GM18499 (cell line): ENCODE results near the gene ITM2C.

Experiments used
- ATAC-seq: cut with Tn5 transposase; IDR thresholded peaks from one replicate; pipeline ENCODE4 v1.9.1; 2021; ENCODE audit warnings: moderate number of reproducible peaks; ENCODE audit not compliant: insufficient read depth, unreplicated experiment

The ITM2C gene

DNA sequence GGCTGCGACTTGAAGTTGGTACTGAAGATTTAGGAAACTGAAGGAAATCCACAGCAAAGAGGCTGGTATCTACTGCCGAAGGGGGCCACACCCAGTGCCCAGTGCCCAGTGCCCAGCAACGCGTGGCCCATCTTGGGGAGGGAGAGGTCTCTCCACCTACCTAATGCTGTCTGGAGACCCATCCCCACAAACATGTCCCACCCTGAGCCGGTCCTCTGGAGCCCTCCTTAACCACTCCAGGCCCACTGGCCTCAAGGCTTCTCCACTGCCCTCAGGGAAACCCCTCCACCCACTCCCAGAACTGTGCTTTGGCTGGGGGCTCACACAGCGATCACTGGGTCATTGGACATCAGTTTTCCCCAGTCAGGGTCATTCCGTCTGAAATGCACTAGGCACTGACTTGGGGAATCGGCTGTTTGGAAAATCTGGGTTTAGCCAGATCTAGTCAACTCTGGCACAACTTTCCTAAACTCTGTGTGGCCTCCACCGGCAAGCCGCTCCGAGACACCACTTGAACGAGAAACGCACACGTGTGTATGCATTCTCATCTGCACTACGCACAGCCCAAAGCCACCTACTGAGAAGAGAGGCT, 40.2 kb downstream of the ITM2C start:
- ATAC-seq: no peak

DNA sequence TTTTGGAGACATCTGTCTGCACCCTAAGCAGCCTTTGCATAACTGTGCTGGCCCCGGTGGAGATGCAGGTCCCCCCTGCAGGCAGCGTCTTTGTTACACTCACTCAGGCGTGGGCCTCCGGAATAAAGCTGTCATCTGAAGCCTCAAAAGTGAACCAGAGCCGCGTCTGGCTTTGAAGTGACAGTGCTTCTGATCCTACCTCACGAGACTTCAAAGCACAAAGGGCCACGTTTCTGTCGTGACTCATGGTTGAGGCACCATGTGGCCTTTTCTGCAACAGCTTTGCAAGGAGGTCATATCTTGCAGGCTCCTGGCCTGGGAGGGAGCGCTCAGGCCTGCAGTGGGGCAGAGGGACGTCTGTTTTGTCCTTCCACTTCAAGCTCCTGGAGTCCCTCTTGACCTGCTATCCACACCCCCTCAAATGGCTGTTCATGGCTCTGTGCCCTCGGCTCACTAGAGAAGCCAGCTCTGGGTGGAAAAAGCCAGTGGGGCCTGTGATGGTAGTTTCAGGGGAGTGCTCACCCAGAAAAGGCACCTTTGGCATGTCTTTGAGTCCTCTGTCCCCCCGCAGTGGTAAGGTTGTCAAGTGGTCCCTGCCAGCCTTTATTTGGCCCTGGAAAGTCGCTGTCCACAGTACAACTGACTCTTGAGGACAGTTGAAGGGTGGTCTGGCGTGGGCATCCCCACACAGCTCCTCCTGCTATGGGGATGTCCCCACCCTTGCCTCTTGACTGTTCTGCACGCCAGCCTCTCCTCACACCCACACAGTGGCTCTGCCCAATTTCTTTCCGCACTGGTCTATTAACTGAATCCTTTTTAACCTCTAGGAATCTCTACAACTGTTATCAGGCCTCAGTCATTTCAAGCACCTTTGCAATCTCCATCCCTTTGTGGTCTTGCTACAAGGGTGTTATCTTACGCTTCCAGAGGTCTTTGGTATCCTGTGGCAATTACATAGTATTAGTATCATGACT, 41.0 kb downstream of the ITM2C start:
- ATAC-seq: no peak

DNA sequence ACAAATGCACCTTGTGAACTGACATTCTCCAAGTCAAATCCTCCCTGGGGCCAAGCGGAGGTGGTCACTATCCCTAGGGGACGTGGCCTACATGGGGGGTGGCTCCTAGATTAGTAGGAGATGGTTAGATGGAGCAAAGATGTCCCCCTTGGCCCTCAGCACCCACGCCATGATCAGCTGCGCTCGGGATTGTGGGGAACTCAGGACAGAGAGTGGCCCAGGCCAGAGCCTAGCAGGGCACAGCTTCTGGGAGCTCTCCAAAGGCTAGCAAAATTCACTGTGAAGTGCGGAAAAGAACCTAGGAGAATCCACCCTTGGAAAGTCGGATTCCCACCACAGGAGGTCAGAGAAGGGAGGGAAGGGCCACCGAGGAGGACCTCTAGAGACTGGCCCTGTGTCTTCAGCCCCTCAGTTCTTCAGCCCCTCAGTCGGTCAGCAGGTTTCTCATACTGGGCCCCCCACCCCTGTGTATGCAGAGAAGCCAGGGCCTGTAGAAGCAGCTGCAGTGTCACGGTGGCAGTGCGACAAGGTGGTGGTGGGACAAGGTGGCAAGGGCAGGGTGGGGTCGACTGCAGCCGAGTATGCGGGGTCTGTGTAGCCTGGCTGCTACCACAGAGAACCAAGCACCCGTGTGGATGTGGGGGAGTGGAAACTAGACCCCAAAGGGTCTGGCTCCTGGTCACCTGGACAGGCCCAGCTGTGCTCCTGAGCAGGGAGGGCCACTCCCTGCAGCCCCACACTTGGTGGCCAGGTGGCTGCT, 41.9 kb downstream of the ITM2C start:
- ATAC-seq: no peak

DNA sequence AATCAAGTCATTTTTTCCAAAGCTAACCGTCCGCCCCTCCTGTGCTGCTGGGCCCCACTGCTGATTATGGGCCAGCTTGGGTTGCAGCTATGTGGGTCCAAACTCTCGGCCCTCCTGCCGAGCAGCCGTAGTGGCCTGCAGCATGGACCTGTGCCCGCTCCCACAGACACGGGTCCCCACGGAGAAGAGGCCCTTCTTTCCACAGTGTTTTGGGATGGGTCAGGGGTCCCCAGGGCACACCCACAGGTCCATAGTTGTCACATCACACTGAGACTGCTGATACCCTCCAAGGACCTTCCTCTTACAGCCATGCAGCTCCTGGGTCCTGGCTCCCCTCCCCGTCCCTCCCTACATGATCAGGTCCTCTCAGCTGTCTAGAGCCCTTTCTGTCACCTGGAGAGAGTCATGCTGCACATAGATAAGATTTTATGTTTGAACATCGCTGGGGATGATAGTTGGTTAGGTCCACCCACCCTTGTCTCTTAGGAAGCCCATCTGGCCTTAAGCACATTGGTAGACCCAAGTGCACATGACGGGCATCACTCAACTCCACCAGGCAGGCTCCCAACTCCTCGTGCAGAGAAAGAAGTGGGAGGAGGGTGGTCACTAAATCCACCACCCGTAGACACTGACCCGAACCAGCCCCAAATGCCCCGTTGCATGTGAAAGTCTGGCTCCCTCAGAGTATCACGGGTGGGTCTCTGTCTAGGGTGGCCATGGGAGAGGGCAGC, 42.8 kb downstream of the ITM2C start:
- no peak for ATAC-seq

DNA sequence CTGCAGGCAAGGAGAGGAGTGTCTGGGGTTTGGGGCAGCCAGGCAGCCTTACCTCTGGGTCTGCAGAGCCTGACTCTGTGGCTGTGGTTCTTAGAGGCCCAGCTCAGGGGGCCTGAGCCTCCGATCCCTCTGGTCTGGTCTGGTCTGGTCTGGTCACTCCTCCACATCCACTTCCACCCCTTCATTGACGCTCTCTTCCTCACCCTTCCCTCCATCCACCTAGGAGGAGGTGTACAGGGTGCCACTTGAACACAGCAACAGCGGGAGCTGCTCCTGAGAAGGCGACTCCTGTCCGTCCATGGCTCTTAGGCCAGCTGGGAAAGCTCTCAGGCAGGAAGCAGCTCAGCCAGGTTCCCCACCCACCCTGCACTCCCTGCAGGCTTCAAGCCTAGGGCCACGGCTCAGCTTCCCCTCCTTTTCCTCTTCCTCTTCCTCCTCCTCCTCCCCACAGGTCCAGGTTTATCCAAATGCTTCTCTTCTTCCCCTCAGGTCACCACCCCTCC, 43.4 kb downstream of the ITM2C start:
- ATAC-seq: no peak

DNA sequence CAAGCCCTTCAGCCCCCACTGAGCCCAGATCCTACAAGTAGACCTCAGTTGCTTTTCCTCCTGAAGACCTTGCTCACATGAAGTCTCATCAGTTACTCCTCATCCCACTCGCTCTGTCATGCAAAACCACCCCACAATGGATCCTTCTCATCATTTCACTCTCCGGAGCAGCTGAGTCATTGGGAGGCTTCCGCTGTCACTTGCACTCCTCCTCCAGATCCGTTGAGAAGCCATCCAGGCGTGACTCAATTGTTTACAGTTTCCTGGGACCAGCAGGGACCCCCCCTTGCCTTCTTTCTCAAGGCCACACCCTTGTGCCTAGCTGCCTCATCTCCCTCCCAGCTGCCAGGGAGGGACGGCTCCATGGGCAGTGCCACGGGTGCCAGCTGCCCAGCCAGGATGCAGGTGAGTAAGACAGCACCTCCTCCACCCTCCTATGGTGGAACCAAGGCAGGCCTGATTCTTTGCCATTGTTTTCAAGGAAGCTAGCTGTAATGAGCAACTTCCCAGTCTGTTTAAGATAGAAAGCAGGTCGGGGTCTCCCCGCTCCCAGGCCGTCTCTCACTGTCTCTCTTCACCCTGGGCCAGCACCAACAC, 44.0 kb downstream of the ITM2C start:
- ATAC-seq: no peak

DNA sequence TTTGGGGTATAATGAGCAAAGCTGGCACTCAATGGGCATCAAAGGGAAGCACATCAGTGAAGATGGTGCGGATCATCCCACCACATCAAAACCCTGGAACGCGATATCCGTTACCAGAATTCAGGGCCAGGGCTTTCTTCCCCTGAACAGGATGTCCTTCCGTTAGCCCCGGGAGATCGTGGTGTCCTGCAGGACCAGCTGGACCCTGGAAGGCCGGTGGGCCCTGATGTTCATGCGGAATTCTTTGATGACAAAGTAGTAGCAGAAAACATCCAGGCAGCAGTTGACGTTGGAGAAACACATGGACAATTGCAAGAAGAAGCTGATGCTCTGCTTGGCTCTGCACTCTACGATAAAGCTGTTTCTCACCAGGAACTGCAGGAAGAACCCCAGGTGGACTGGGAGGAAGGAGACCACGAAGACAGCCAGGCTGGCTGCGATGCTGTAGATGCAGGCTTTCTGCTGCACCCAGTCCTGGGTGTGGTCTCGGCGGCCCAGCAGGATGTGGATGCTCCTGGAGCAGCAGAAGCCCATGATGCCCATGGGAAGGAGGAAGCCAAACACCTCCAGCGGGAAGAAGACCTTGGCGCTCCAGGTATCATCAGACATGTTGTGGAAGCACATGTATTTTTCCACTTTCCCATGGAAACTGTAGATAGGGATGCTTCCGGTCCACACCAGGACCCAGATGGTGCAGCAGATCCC, 45.3 kb downstream of the ITM2C start:
- no peak for ATAC-seq

DNA sequence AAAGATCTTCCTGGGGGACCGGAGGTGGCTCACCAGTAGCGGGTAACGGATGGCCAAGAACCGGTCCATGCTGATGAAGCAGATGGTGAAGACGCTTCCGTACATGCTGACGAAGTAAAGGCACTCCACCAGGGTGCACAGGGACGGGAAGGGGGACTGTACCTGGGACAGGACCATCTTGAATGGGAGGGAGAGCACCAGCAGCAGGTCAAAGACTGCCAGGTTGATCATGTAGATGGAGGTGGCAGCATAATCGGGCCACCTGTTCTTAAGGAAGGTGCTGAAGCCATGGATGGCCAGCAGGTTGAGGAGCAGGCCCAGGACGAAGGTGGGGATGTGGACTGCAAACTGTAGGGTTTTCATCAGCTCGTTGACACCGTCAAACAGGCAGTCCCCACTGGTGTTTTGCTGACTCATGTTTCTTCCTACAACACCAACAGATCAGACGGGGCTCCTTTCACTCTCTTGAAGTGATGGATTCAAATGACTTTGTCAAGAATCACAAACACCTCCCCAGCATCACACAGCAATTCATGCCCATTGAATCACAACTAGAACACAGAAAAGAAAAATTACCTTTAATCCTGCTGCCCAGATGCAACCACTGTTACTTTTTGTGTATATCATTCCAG, 45.9 kb downstream of the ITM2C start:
- ATAC-seq: no peak

DNA sequence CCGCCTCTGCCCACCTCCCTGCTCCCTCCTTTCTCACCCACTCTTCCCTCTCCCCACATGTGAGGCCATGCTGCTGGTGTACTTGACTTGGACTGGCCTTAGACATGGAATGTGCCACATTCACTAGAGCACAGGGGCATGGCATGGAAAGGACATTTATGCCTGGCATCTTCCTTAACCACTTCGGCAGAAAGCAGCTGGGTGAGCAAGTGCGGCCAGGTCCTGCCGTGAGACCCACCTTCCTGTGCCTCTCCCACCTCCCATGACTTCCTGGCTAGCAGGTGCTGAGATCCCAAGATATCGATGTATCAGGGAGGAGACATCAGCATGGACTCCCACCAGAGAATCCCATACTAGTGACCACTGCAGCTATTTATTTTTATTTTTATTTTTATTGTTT, 47.3 kb downstream of the ITM2C start:
- no peak for ATAC-seq

DNA sequence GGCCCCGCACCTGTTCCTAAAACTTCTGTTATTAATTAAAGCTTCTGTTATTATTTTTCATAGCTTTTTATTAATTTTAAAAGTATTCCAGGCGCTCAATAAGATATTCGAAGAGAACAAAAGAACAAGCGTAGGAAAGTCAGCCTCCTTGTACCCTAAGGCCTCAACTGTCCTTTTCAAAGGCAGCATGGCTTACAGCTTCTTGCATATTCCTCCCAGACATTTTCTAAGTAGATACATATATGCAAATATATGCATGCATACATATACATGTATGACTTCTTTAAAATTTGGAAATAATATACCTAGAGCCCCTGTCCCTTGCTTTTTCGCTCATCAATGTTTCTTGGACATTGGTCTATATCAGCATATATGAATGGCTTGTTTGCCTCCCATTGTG, 48.0 kb downstream of the ITM2C start:
- no peak for ATAC-seq

DNA sequence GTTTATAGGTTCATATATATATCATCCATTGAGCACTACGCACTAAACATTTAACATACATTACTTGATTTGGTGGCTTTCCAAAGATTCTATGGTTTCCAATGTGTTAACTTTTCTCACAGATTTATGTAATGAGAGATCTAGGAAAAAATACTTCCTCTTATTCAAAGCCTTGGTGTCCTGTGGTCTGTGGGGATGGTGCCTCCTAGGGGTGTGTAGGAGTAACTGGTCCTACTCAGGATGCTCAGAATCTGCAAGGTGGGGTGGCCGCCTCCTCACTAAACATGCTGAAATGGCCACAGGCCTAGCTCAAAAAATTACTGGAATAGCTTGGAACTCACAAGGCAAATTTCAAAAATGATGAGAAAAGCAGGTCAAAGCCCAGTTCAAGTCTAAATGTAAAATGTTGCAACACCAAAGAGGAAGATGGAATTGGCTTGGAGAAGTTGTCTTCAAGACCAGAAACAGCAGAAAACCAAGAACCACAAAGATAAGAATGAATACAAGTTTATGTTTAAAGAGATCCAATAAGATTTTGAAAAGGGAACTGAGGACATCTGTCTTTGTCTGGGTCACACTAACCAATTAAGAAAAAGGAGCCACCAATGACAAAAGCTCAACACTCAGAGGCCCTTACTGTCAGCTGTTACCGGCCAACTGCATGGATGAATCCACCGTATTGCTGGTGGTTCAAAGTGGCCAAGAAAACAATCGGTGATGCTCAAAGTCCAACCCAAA, 48.8 kb downstream of the ITM2C start:
- no peak for ATAC-seq

DNA sequence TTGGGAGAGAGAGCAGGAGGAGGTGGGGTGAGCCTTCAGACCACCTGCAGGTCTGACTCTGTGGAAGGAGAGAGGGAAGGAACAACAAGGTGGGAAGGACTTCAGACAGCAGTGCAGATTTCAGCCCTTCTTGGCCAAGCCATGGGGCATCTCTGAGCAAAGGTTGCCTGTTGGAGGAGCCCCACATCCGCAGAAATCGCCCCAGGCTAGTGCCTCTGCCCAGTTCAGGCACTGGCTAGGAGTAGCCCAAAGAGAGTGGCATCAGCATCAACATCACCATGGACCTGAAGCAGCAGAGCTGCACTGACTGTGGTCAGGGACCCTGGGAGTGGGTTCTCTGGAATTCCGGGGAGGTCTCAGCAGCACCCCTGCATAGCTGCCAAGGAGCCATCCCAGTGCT, 50.1 kb downstream of the ITM2C start:
- no peak for ATAC-seq

DNA sequence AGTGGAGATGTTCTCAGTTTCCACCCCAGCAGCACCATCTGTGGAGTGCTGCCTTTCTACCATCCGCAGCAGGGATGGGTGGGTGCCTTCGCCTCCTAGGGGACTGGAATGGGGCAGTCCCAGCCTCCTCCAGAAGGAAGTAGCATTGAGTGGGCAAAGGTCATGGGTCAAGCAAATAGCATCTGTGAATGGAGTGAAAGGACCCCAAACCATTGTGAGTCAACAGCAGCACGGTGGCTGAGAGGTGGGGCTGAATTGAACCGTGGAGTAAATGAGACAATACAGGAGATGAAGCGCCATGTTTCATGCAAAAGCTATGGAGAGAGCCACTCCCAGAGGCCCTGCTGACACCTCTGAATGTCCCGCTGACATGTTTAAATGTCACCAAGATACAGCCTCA, 50.6 kb downstream of the ITM2C start:
- ATAC-seq: no peak

DNA sequence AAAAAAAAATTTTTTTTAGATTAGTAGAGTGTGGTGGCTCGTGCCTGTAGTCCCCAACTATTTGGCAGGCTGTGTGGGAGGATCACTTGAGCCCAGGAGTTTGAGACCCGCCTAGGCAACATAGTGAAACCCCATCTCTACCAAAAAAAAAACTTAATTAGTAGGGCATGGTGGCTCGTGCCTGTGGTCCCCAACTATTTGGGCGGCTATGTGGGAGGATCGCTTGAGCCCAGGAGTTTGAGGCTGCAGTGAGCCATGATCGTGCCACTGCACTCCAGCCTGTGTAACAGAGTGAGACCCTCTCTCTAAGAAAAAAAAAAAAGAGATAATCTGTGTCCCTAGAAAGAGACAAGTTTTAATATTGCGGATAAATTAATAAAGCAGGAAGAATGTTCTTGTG, 51.5 kb downstream of the ITM2C start:
- no peak for ATAC-seq

DNA sequence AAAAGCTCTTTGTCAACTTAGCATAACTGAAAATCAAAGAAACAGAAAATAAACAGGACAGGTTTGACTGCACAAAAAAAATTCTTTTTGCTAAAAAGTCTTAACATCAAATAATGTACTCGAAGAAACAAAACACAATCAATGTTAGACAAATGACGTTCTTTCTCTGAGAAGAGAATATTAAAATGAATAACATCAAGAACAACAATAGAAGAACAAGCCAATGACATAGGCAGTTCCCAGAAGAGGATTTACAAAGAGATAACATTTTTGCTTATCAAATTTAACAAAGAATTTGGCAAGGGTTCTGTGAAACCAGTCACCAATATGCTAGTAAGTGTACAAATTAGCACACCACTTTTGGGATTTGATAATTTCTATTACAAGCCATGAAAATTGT, 54.5 kb downstream of the ITM2C start:
- no peak for ATAC-seq

DNA sequence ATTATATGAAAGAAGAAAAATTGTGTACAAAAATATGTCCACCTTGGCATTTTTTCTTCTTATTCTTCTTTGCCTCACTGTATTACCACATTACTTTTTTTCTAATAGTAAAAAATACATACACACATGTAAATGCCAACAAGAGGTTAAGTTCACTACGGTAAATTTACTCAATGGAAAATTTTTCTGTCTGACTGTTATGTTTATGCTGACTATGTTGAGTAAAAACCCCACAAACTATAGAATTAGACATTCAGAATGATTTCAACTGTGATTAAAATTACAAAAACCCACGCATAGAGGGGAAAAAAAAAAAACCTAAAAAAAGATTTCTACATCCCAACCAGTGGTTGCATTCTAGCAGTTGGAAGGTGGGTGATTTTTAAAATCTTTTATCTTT, 54.9 kb downstream of the ITM2C start:
- no peak for ATAC-seq

DNA sequence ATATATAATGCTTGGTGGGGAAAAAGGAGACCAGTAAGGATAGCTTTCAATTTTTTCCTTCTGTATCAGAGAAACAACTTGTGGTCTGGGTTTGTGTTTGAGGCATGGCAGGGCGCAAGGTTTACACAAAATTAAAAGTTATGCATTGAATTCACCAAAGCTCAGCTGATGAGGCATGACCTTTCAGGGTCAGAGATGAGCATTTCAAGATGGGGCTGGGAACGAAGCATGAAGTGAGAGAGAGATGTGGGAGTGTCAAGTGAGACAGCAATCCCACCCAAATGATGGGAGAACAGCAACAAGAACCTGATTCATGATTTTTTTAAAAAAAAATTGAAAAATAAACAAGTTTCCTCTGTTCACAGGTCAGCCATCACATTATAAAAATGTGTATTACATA, 55.4 kb downstream of the ITM2C start:
- no peak for ATAC-seq
